GM12864 (cell line): ENCODE results near the gene TSPAN1.

Source experiments
- DNase-seq: peaks from one replicate; pipeline ENCODE4 v3.0.0-alpha.2; 2011; ENCODE audit warnings: low read depth
- H3K4me3 ChIP-seq: 2 replicates; pipeline ENCODE4 v1.5.1; 2011; ENCODE audit warnings: mild to moderate bottlenecking, low read depth, low read length, control low read depth
- CTCF ChIP-seq: IDR thresholded peaks from 2 replicates; pipeline ENCODE4 v1.5.1; 2011; ENCODE audit warnings: low read depth, mild to moderate bottlenecking, moderate library complexity, low read length, control low read depth, inconsistent platforms; ENCODE audit errors: missing control alignments

TSPAN1 gene

GRCh38 chr1:46158312-46159281 is 16.3 kb upstream of the TSPAN1 start:
- H3K4me3 ChIP-seq, result no peak overlapping the region
- DNase-seq, result no peak
- TF ChIP-seq CTCF, result no peak

- no peak for TF ChIP-seq CTCF
- DNase-seq, result no peak
- no peak overlapping the region for H3K4me3 ChIP-seq
Observed at GRCh38 chr1:46159516-46159915, 15.4 kb upstream of the TSPAN1 start.

DNA sequence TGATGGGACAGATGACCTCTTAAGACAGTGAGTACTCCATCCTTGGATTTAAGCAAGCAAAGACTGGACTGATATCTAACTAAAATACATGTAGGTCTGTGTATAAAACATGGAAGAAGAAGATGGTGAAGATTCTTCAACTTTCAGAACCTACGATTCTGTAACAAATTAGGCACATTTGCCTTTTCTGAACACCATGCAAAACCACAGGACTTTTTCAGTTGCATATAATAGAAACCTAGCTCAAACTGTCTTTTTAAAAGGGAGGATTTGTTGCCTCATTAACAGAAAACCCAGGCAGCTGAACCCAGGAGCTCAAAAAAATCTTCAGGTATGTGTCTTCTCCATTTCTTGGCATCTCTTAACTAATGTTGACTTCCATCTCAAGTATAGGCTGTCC is 14.7 kb upstream of the TSPAN1 start:
- H3K4me3 ChIP-seq, result no peak overlapping the region
- DNase-seq, result no peak
- TF ChIP-seq CTCF, result no peak

DNA sequence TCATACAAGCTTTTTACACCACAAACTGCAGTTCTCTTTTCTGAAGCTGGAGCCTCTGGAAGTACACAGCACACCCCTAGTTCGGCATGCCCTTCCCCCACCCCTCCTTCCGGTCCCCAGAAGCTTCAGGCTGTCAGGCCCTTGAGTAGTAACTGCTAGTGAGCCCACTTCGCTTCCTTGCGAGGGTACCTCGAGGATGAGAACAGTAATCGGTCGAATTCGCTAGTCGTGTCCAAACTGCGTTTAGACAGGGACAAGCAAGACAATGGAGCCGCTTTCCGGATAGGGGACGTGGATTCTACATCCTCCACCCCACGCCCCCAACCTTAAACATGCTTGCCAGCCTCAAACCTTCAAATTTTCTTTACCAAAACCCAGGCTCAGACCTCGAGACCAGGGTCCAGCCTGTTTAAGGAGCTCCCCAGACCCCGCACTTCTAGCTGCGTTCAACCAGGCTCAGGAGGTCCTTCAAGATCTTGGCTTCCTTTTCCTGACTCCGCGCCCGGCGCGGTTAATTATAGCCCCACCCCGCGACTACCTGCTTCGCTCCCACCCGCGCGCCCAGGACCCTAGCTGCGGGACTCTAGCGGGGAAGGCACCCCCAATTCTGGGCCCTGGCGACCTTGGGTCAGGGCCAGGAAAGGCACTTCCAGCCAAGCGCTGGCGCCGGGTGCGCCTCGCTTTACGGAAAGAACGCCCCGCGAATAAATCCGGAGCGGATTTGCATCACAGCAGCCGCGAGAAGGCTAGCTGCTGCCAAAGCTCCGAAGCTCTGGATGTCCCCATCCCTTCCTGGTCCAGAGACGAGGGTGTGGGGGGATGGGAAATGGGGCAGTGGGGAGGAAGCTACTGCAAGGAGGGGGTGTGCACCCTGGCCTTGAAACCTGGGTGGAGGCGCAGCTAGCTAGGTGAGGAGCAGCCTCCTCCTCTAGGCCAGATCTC is 8.1 kb upstream of the TSPAN1 start:
- DNase-seq, result no peak

DNA sequence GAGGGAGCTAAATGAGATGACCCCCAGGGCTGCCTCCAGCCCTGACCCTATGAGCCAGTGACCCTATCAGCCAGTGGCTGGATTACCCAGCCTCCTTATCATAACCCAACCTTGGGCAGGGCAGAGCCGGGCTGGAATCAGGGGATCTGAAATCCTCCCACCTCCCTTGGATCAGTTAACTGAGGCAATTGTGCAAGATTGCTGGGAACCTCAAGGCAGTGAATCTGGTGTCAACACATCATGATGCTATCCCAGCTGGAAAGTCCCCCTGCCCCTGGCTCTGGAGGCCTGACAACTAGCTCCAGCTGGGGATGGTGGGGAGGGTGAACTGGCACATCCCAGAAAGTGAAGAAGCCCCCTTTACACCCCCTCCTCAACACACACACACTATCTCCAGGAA is 6.4 kb upstream of the TSPAN1 start:
- DNase-seq, result no peak
- H3K4me3 ChIP-seq, result no peak overlapping the region
- TF ChIP-seq CTCF, result no peak

More for the DNA sequence above, 8.1 kb upstream of the TSPAN1 start:
- H3K4me3 ChIP-seq, result peak overlapping the region; percentile 40
- no peak for TF ChIP-seq CTCF

DNA sequence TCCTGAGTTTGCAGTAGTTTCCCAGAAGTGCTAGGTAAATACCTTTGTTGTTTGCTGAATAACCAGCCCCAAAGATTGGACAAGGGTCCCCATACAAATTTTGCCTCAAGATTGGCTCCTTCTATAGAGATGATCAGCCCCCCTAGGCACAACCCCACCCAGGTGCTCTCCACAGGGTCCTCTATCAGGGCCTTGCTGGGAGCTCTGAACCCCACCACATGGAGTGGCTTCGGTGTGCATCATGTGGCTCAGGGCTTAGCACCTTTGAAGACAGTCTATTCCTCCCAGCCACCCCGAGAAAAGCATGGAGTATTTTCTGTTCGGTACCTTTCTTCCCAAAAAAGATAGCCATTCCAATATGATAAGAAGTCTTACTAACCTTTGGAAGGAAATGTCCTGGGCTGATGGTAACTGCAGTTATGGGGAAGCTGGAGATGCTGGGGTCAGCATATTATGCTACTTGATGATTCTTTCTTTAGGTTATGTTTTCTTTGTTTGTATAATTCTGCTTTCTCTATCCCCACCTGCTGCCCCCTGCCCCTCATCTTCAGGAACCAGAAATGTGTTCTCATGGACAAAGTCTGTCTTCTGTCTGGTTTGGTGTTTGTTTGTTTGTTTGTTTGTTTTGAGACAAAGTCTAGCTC is 5.0 kb upstream of the TSPAN1 start:
- TF ChIP-seq CTCF, result no peak
- H3K4me3 ChIP-seq, result no peak overlapping the region
- DNase-seq, result no peak
